ENCODE results near the gene RMP24.
A peak's percentile ranks its signal among the peaks of the same experiment; 100 is the strongest.
"Not testable (repeated sequence)": the region's sequence is repeated elsewhere in the genome, so short reads cannot be mapped to it uniquely, and the experiment has no call there.

The RMP24 gene

DNA sequence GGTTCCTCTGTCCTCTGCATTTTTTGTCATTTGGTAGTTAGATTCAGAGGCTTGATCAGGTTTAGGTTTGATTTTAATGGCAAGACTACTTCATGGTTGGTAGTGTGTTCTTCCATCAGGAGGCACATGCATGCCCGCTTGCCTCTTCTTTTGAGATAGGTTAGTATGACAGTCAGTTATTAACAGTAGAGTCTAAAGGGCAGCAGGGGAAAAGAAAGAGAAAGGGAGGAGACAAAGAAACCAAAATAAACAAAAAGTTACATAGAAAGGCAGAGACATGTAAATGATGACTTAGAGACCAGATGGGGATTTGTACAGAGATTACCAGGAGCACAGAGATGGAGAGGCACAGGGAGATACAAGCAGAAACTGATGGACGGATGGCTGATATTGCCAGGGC lies 10.2 kb upstream of the RMP24 start:
- no peak for DNase-seq (ENCODE audit: low spot score)
- ATAC-seq (ENCODE audit: low FRiP score) = no peak
- TF ChIP-seq, protein P1, sequence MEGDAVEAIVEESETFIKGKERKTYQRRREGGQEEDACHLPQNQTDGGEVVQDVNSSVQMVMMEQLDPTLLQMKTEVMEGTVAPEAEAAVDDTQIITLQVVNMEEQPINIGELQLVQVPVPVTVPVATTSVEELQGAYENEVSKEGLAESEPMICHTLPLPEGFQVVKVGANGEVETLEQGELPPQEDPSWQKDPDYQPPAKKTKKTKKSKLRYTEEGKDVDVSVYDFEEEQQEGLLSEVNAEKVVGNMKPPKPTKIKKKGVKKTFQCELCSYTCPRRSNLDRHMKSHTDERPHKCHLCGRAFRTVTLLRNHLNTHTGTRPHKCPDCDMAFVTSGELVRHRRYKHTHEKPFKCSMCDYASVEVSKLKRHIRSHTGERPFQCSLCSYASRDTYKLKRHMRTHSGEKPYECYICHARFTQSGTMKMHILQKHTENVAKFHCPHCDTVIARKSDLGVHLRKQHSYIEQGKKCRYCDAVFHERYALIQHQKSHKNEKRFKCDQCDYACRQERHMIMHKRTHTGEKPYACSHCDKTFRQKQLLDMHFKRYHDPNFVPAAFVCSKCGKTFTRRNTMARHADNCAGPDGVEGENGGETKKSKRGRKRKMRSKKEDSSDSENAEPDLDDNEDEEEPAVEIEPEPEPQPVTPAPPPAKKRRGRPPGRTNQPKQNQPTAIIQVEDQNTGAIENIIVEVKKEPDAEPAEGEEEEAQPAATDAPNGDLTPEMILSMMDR (IDR thresholded peaks at IDR 0.05) = no peak

DNA sequence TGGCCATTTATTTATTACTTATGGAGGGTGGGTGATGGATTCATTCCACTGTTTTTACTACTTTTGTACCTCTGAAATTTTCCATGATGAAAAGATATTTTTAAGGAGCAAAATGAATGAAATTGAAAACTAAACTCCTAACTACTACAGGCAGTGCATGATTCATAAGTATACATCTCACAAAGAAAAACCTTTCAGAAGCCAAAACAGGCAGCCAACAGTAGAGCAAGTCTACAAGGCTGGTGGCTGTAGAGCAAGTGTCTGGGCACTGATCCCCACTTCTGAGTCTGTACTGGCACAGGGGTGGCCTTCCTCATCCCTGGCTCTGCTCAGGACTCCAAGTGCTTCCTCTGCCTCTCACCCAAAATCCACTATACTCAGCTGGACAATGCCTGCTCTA lies 8.2 kb upstream of the RMP24 start:
- ATAC-seq (ENCODE audit: low FRiP score) (no peak), DNase-seq (ENCODE audit: low spot score) (no peak)
- TF ChIP-seq, protein P1 (IDR thresholded peaks at IDR 0.05) = no peak

DNA sequence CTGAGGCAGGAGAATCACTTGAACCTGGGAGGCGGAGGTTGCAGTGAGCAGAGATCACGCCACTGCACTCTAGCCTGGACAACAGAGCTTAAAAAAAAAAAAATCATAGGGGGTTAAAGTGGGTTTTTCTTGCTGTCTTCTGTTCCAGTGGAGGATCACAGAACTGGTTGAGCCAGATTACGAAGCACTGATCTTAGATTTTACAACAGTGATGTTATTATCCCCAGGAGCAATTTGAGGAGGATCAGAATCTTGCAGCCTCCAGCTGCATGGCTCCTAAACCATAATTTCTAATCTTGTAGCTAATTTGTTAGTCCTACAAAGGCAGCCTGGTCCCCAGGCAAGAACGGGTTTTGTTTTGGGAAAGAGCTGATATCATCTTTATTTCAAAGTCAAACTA lies 4.6 kb upstream of the RMP24 start:
- not testable (repeated sequence) for ATAC-seq (ENCODE audit: low FRiP score); DNase-seq (ENCODE audit: low spot score)

DNA sequence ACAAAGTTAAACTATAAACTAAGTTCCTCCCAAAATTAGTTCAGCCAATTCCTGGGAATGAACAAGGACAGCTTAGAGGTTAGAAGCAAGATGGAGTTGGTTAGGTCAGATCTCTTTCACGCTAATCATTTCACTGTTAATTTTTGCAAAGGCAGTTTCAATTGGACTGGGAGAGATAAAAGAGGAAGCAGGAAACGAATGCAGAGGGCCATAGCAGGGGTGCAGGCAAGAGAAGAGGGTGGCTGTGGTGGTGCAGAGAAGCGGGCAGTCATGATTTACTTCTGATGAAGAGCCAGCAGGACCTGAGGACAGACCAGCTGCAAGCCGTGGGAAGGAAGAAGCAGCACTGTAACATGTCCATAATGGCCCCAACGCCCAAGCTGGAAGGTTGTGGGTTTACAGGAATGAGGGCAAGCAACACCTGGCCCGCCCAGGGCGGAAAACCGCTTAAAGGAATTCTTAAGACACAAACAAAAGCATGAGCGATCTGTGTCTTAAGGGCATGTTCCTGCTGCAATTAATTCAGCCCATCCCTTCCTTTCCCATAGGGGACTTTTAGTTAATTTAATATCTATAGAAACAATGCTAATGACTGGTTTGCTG lies 4.1 kb upstream of the RMP24 start:
- TF ChIP-seq, protein P1 (IDR thresholded peaks at IDR 0.05) = no peak

DNA sequence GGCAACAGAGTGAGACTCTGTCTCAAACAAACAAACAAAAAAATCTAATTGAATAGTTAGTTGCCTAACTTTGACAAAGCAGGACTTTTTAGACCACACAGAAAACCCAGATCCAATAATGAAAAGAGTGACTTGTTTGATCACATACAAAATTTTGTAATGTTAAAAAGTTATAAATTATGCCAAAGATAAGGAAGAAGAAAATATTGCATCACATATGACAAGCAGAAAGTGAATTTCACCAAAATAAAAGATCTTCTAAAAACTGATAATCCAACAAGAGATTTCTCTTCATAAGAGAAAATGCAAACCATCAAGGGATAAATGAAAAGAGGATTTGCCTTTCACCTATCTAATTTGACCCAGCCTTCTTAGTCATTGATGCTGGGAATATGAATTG lies 2.8 kb upstream of the RMP24 start:
- DNase-seq (ENCODE audit: low spot score) (no peak), ATAC-seq (ENCODE audit: low FRiP score) (no peak)
- TF ChIP-seq, protein P1 (IDR thresholded peaks at IDR 0.05) = no peak

More for the DNA sequence above, 4.1 kb upstream of the RMP24 start:
- DNase-seq (ENCODE audit: low spot score) (no peak), ATAC-seq (ENCODE audit: low FRiP score) (no peak)

DNA sequence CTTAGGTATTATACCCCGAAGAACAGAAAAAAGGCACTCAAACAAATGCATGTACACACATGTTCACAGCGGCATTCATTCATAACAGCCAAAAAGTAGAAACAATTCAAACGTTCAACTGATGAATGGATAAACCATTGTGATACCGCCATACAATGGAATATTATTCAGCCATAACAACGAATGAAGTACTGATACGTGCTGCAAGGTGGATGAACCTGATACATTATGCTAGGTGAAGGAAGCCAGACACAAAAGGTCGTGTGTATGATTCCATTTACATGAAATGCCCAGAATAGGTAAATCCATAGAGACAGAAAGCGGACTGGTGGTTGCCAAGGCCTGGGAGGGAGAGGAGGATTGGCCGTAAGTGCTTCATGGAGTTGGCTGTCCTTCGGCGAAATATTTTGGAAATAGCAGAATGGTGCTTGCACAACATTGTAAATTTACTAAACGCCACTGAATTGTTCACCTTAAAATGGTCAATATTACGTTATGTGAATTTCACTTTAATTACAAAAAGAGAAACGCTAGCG lies 750 bp upstream of the RMP24 start:
- DNase-seq (ENCODE audit: low spot score) (no peak), ATAC-seq (ENCODE audit: low FRiP score) (peak; percentile 15)
- TF ChIP-seq, protein P1 (IDR thresholded peaks at IDR 0.05) = no peak

DNA sequence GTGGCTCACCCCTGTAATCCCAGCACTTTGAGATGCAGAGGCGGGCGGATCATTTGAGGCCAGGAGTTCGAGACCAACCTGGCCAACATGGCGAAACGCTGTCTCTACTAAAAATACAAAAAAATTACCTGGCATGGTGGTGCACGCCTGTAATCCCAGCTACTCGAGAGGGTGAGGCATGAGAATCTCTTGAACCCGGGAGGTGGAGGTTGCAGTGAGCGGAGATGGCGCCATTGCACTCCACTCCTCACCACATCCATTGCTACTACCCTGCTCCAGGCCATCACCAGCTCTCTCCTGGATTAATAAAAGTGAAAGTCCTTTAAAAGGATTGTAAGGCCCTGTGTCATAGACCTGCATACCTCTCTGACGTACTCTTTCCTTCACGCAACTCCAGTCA lies 1.2 kb downstream of the RMP24 start:
- ATAC-seq (ENCODE audit: low FRiP score) = no peak
- TF ChIP-seq, protein P1 (IDR thresholded peaks at IDR 0.05) = no peak
- no peak for DNase-seq (ENCODE audit: low spot score)
